ENCODE data around the gene NUDT14.

The NUDT14 gene

GRCh38 chr14:105168979-105169507, 12.1 kb downstream of the NUDT14 start:
- no peaks in the 10 kb centered on the region for H3K9me3 ChIP-seq (ENCODE audit: low read length)
- no peaks in the 10 kb centered on the region for H3K36me3 ChIP-seq (ENCODE audit: insufficient read depth, low read length)
- no peak overlapping the region for H3K9ac ChIP-seq (ENCODE audit: low read length)
- H3K27me3 ChIP-seq (ENCODE audit: control insufficient read depth in 1 of 2, insufficient read depth in 2 of 2, low read length in 2 of 2): peaks cover 0 to 38% of the 10 kb centered on the region in 2 donors
- H3K4me1 ChIP-seq (ENCODE audit: insufficient read depth, low read length): no peaks in the 10 kb centered on the region
- H3K27ac ChIP-seq (ENCODE audit: low read depth, low read length): no peak overlapping the region
- H3K4me3 ChIP-seq (ENCODE audit: low read depth in 1 of 2, low read length in 2 of 2): no peak overlapping the region

- H3K9me3 ChIP-seq (ENCODE audit: low read length): no peaks in the 10 kb centered on the region
- peaks cover 0 to 38% of the 10 kb centered on the region in 2 donors for H3K27me3 ChIP-seq (ENCODE audit: control insufficient read depth in 1 of 2, insufficient read depth in 2 of 2, low read length in 2 of 2)
- no peaks in the 10 kb centered on the region for H3K4me1 ChIP-seq (ENCODE audit: insufficient read depth, low read length)
- no peak within 1 kb of the TSS for H3K27ac ChIP-seq (ENCODE audit: low read depth, low read length)
- no peak within 1 kb of the TSS for H3K4me3 ChIP-seq (ENCODE audit: low read depth in 1 of 2, low read length in 2 of 2)
- H3K9ac ChIP-seq (ENCODE audit: low read length): no peak within 1 kb of the TSS
- no peaks in the 10 kb centered on the region for H3K36me3 ChIP-seq (ENCODE audit: insufficient read depth, low read length)
Measured at GRCh38 chr14:105168496-105168978, 12.6 kb downstream of the NUDT14 start, which contains the start of gene JAG2. TSS of gene JAG2 (minus strand) at chr14:105168776. CDS start at chr14:105168420, 356 bp downstream.

- Histone ChIP-seq H3K9ac (ENCODE audit: low read length) (no peak overlapping the region), H3K36me3 (ENCODE audit: insufficient read depth, low read length) (no peaks in the 10 kb centered on the region), H3K4me3 (ENCODE audit: low read depth in 1 of 2, low read length in 2 of 2) (no peak overlapping the region), H3K9me3 (ENCODE audit: low read length) (no peaks in the 10 kb centered on the region), H3K27me3 (ENCODE audit: control insufficient read depth in 1 of 2, insufficient read depth in 2 of 2, low read length in 2 of 2) (peaks cover 0 to 38% of the 10 kb centered on the region in 2 donors), H3K4me1 (ENCODE audit: insufficient read depth, low read length) (no peaks in the 10 kb centered on the region), H3K27ac (ENCODE audit: low read depth, low read length) (no peak overlapping the region)
Measured at GRCh38 chr14:105168093-105168420, 13.1 kb downstream of the NUDT14 start.

- H3K4me3 ChIP-seq (ENCODE audit: low read depth in 1 of 2, low read length in 2 of 2): no peak overlapping the region
- peaks cover 0 to 38% of the 10 kb centered on the region in 2 donors for H3K27me3 ChIP-seq (ENCODE audit: control insufficient read depth in 1 of 2, insufficient read depth in 2 of 2, low read length in 2 of 2)
- H3K9ac ChIP-seq (ENCODE audit: low read length): no peak overlapping the region
- no peaks in the 10 kb centered on the region for H3K4me1 ChIP-seq (ENCODE audit: insufficient read depth, low read length)
- no peak overlapping the region for H3K27ac ChIP-seq (ENCODE audit: low read depth, low read length)
- H3K36me3 ChIP-seq (ENCODE audit: insufficient read depth, low read length): no peaks in the 10 kb centered on the region
- no peaks in the 10 kb centered on the region for H3K9me3 ChIP-seq (ENCODE audit: low read length)
Measured at GRCh38 chr14:105167303-105168092, 13.6 kb downstream of the NUDT14 start.

GRCh38 chr14:105166571-105167302, 14.4 kb downstream of the NUDT14 start:
- Histone ChIP-seq H3K4me1 (ENCODE audit: insufficient read depth, low read length) (no peaks in the 10 kb centered on the region), H3K36me3 (ENCODE audit: insufficient read depth, low read length) (no peaks in the 10 kb centered on the region), H3K27me3 (ENCODE audit: control insufficient read depth in 1 of 2, insufficient read depth in 2 of 2, low read length in 2 of 2) (peaks cover 0 to 38% of the 10 kb centered on the region in 2 donors), H3K9ac (ENCODE audit: low read length) (no peak overlapping the region), H3K27ac (ENCODE audit: low read depth, low read length) (no peak overlapping the region), H3K4me3 (ENCODE audit: low read depth in 1 of 2, low read length in 2 of 2) (no peak overlapping the region), H3K9me3 (ENCODE audit: low read length) (no peaks in the 10 kb centered on the region)

GRCh38 chr14:105165761-105166485, 15.2 kb downstream of the NUDT14 start:
- H3K36me3 ChIP-seq (ENCODE audit: insufficient read depth, low read length): no peaks in the 10 kb centered on the region
- no peak overlapping the region for H3K4me3 ChIP-seq (ENCODE audit: low read depth in 1 of 2, low read length in 2 of 2)
- no peak overlapping the region for H3K9ac ChIP-seq (ENCODE audit: low read length)
- H3K9me3 ChIP-seq (ENCODE audit: low read length): no peaks in the 10 kb centered on the region
- H3K27ac ChIP-seq (ENCODE audit: low read depth, low read length): no peak overlapping the region
- no peaks in the 10 kb centered on the region for H3K4me1 ChIP-seq (ENCODE audit: insufficient read depth, low read length)
- peaks cover 0 to 38% of the 10 kb centered on the region in 2 donors for H3K27me3 ChIP-seq (ENCODE audit: control insufficient read depth in 1 of 2, insufficient read depth in 2 of 2, low read length in 2 of 2)

GRCh38 chr14:105165134-105165704, 15.9 kb downstream of the NUDT14 start:
- Histone ChIP-seq H3K9ac (ENCODE audit: low read length) (no peak overlapping the region), H3K4me3 (ENCODE audit: low read depth in 1 of 2, low read length in 2 of 2) (no peak overlapping the region), H3K27ac (ENCODE audit: low read depth, low read length) (no peak overlapping the region), H3K36me3 (ENCODE audit: insufficient read depth, low read length) (no peaks in the 10 kb centered on the region), H3K4me1 (ENCODE audit: insufficient read depth, low read length) (no peaks in the 10 kb centered on the region), H3K9me3 (ENCODE audit: low read length) (no peaks in the 10 kb centered on the region), H3K27me3 (ENCODE audit: control insufficient read depth in 1 of 2, insufficient read depth in 2 of 2, low read length in 2 of 2) (peaks cover 0 to 31% of the 10 kb centered on the region in 2 donors)

- no peak overlapping the region for H3K9ac ChIP-seq (ENCODE audit: low read length)
- no peaks in the 10 kb centered on the region for H3K4me1 ChIP-seq (ENCODE audit: insufficient read depth, low read length)
- H3K27me3 ChIP-seq (ENCODE audit: control insufficient read depth in 1 of 2, insufficient read depth in 2 of 2, low read length in 2 of 2): peaks cover 0 to 17% of the 10 kb centered on the region in 2 donors
Measured at GRCh38 chr14:105163040-105163742, 17.9 kb downstream of the NUDT14 start.

GRCh38 chr14:105162669-105162979, 18.5 kb downstream of the NUDT14 start:
- Histone ChIP-seq H3K4me3 (ENCODE audit: low read depth in 1 of 2, low read length in 2 of 2) (no peak overlapping the region), H3K27me3 (ENCODE audit: control insufficient read depth in 1 of 2, insufficient read depth in 2 of 2, low read length in 2 of 2) (peaks cover 0 to 17% of the 10 kb centered on the region in 2 donors), H3K9ac (ENCODE audit: low read length) (no peak overlapping the region), H3K27ac (ENCODE audit: low read depth, low read length) (no peak overlapping the region), H3K9me3 (ENCODE audit: low read length) (no peaks in the 10 kb centered on the region), H3K36me3 (ENCODE audit: insufficient read depth, low read length) (no peaks in the 10 kb centered on the region), H3K4me1 (ENCODE audit: insufficient read depth, low read length) (no peaks in the 10 kb centered on the region)

More at GRCh38 chr14:105163040-105163742, 17.9 kb downstream of the NUDT14 start:
- H3K27ac ChIP-seq (ENCODE audit: low read depth, low read length): no peak overlapping the region
- H3K9me3 ChIP-seq (ENCODE audit: low read length): no peaks in the 10 kb centered on the region
- no peak overlapping the region for H3K4me3 ChIP-seq (ENCODE audit: low read depth in 1 of 2, low read length in 2 of 2)
- no peaks in the 10 kb centered on the region for H3K36me3 ChIP-seq (ENCODE audit: insufficient read depth, low read length)

GRCh38 chr14:105161964-105162668, 19.0 kb downstream of the NUDT14 start:
- no peak overlapping the region for H3K4me3 ChIP-seq (ENCODE audit: low read depth in 1 of 2, low read length in 2 of 2)
- H3K27me3 ChIP-seq (ENCODE audit: control insufficient read depth in 1 of 2, insufficient read depth in 2 of 2, low read length in 2 of 2): peaks cover 0 to 16% of the 10 kb centered on the region in 2 donors
- no peaks in the 10 kb centered on the region for H3K9me3 ChIP-seq (ENCODE audit: low read length)
- H3K4me1 ChIP-seq (ENCODE audit: insufficient read depth, low read length): no peaks in the 10 kb centered on the region
- no peak overlapping the region for H3K9ac ChIP-seq (ENCODE audit: low read length)
- no peak overlapping the region for H3K27ac ChIP-seq (ENCODE audit: low read depth, low read length)
- H3K36me3 ChIP-seq (ENCODE audit: insufficient read depth, low read length): no peaks in the 10 kb centered on the region
